Jurkat, Clone E6-1 (cell line): Measurements from ENCODE around the gene OR4S2. TPM values are rescaled to one million over a fixed set of nuclear protein-coding genes. Genes with fewer than 3 reads are reported as not detected.

Source experiments
- DNase-seq: peaks from one replicate; pipeline ENCODE4 v3.0.0-alpha.2; 2011; ENCODE audit warnings: low read depth, low spot score
- H3K4me3 ChIP-seq: 2 replicates; pipeline ENCODE4 v1.5.1; 2011; ENCODE audit warnings: mild to moderate bottlenecking, low read length, control low read depth, moderate library complexity
- polyA plus RNA-seq: library from polyadenylated mRNA; unstranded; fragments of >200 nt; gene quantifications from one replicate; pipeline ENCODE4 v1.2.1, GENCODE V29; 2012; ENCODE audit warnings: missing spikeins; ENCODE audit not compliant: insufficient read length, insufficient read depth

OR4S2 gene, protein sequence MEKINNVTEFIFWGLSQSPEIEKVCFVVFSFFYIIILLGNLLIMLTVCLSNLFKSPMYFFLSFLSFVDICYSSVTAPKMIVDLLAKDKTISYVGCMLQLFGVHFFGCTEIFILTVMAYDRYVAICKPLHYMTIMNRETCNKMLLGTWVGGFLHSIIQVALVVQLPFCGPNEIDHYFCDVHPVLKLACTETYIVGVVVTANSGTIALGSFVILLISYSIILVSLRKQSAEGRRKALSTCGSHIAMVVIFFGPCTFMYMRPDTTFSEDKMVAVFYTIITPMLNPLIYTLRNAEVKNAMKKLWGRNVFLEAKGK
- not detected for polyA plus RNA-seq

DNA sequence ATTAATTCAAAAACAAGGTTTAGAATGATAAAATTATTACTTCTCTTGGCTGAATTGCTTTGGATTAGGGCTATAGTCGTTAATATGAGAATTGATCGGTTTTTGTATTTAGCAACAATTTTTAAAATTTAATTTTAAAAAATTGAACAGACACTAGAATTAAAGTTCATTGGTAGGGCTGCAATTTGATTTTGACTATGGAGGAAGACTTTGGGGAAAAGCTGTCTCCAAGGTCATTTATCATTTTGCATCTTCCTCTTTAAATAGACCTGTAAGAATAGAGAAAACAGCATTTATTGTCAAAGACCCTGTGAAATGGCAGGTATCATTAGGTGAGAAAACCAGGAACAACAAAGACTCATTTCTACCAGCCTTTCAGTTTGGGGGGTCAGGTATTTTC is at the start of gene OR4S2:
OR4S2 (plus strand) TSS at position 301 of the 400 bp plus-strand sequence. CDS start 2,577 bp downstream, outside the sequence.
- DNase-seq = no peak
- H3K4me3 ChIP-seq = no peak within 1 kb of the TSS

DNA sequence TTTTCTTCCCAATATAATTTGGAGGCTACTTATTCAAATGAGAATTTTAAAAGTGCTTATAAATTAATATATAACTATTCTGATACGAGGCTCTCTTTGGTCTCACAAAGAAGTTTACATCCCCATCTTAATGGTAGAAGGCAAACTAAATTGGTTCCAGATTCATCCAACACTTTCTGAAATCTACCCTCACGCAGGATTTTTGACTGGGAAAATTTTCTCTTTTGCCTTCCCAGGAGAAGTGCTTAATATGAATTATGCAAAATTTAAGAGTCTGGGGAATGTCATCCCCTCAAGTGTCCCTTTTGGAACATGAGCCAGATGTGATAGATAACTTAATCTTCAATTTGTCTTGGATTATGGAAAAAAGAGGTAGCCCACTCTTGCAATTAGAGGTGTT is 40.6 kb upstream of the OR4S2 start, which contains the start of gene OR4C11:
OR4C11 (minus strand) TSS at position 101 of the 400 bp plus-strand sequence. CDS start 3,272 bp downstream, outside the sequence.
- no peak for DNase-seq
- H3K4me3 ChIP-seq = no peak within 1 kb of the TSS

DNA sequence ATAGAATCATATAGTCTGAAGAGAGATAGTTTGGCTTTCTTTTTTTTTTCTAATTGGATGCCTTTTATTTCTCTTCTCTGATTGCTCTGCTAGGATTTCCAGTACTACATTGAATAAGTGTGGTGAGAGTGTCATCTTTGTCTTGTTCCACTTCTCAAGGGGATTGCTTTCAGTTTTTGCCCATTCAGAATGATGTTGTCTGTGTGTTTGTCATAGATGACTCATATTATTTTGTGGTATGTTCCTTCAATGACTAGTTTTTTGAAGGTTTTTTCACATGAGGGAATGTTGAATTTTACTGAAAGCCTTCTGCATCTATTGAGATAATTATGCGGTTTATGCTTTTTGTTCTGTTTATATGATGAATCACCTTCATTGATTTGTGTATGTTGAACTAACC is 23.6 kb upstream of the OR4S2 start:
- no peak overlapping the region for H3K4me3 ChIP-seq
- no peak for DNase-seq

DNA sequence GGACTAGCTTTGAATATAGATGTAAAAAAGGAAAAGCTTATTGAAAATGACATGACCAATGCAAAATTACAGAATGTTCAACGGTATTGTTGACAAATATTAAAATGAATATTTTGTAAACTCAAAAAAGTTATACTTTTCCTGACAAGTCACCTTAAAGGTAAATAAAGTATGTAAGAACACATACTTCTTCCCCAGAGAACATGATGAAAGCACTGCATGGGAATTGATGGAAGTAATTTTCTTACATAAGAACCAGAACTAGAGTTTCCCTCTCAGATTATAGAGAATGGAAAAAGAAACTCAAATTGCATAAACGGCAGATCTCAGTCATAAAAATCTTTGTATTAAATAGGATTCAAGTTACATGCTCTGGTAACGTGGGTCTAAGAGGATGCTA is 13.3 kb upstream of the OR4S2 start, which contains the start of gene OR4P4:
OR4P4 (plus strand) TSS at position 301 of the 400 bp plus-strand sequence.
- DNase-seq = no peak
- no peak within 1 kb of the TSS for H3K4me3 ChIP-seq

DNA sequence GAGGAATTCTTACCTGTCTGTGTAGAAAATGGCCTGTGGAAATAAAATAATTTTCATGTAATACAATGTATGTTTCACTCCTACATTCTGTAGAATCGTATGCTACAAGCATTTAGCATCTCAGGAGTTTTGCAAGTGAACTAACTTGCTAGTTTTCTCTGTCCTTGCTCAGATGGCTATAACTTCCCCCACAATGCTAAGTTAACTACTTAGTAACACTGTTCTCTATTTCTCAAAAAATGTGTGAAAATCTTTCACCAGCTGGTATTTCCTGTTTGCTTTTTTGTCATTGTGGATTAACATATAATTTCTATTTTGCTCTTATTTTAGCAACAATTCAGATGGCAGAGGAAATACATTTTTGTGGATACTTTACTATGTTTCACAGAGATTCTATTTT is 4.4 kb downstream of the OR4S2 start:
- DNase-seq = no peak
- no peak overlapping the region for H3K4me3 ChIP-seq

DNA sequence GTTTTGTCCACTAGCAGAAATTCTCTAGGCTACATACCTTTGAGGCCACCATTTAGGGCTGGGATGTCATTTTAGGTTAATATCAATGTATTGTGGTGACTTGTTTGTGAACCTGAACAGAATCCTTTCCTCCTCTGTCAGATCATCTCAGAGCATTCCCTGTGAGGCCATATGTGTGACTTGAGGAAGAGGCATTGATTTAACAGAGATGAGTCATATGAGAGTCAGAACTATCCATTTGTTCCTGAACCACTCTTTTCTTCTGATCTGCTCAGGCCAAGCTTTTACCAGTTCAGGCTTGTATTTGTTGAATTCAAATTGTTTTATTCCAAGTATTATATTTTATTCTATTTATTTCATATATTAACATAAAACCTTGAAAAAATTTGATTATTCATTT is 7.0 kb downstream of the OR4S2 start:
- no peak overlapping the region for H3K4me3 ChIP-seq
- no peak for DNase-seq

DNA sequence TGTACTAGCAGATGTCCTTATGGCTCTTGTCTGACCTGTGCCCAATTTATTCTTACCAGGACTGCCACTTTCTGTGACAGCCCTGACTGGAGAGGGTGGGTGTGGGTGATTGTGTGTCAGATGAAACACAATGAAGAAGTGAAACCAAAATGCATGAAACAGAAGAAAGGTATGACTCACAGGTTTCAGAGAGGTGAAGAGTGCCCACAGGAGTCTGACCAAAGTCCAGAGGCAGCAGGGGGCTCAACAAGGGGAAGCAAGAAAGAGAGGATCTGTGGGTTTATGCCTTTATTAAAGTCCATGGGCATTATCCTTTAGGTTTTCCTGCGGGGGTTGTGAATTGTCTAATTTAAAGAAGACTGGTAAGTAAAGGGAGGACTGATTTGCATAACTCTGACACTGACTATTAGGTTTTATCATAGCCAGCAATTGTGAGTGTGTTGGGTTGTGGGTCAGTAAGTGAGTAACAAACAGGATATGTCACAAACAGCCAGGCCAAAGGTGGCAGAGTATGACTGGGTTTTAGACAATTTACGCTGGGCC is 10.0 kb downstream of the OR4S2 start:
- H3K4me3 ChIP-seq = no peak overlapping the region
- no peak for DNase-seq

DNA sequence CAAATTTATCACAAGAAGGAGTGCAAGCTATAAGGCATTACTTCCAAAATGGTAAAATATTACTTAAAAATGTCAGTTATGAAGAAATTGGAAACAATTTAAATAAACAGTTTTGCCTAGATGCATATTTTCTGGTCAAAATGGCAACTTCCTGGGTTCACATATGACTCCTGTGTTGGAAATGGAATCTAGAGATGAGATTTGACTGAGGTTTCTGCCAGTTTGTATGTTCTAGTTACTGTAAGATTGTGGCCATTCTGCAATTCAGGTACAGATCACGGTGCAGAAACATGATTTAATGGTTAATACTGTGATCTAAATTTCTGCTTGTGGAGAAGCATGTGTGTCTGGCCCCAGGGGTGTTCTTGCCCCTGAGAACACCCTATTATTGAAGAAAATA is 10.5 kb downstream of the OR4S2 start:
- no peak overlapping the region for H3K4me3 ChIP-seq
- DNase-seq = no peak

DNA sequence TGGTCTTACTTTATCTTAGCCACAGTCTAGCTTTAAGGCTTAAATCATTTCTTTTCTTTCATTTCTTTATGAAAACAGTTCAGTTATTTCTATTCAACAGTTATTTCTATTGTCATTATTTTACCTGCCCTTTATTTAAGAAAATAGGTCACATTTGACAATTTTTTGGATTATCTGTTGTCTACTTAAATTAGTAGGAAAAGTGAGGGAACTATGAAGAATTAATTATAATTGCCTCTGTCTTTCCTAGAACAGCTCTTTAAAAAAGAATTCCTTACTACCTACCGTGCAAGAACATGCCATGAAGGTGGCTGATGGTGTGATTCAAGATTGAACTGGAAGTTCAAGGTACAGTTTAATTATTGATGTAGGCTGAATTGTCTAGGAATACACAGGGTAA is 13.8 kb downstream of the OR4S2 start, which contains the start of gene OR4C6:
OR4C6 (plus strand) TSS at position 301 of the 400 bp plus-strand sequence. CDS start 2,966 bp downstream, outside the sequence.
- DNase-seq = no peak

DNA sequence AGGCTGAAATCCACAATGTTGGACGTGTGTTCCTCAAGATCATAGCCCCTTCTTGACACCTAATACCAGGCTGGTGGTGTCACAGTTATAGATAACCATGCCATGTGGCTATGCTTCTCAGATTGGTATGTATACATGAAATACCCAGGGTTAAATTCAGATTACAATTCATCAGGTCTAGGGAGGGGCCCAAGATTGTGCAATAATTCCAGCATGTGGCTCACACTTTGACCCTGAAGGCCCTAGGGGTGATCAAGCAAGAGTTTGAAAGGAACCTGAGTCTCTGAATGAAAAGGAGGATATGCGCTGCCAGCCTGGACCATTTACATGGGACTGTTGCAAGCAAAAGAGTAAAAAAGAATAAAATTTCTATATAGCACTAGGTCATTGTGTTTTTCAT is 21.2 kb downstream of the OR4S2 start:
- H3K4me3 ChIP-seq = no peak overlapping the region
- no peak for DNase-seq

More for the DNA sequence above, 13.8 kb downstream of the OR4S2 start, which contains the start of gene OR4C6:
- no peak within 1 kb of the TSS for H3K4me3 ChIP-seq

DNA sequence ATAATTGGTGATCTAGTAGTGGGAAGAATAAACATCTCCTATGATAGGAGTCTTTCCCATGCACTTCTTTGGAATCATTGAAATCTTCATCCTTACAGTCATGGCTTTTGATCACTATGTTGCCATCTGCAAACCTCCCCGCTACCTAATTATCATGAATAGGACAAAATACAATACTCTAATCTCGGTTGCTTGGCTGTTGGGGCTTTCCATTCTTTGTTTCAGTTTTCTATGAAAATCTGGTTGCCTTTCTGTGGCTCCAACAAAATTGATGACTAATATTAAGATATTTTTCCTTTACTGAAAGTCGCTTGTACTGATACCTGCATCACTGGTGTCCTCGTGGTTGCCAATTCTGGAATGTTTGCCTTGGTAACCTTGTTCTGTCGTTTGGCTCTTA is 25.7 kb downstream of the OR4S2 start:
- H3K4me3 ChIP-seq = no peak overlapping the region
- DNase-seq = no peak

DNA sequence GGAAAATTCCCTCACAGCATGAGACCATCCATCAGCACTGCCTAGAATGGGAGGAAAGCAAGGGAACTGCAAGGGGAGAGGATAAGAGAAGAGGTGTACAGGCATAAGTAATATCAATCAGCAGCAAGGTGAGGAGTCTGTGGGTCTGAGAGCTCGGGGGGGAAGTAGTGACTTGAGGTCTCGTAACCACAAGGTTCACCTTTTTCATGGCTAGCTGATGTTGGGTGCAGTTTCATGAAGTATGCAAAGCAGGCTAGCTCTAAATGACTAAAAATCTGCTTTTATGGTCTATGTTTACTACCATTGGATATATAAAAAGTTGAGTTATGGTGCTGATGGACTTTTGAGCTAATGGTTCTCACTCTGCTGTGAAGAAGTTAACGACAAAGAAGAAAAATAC is 49.7 kb downstream of the OR4S2 start:
- DNase-seq = no peak
- no peak overlapping the region for H3K4me3 ChIP-seq

DNA sequence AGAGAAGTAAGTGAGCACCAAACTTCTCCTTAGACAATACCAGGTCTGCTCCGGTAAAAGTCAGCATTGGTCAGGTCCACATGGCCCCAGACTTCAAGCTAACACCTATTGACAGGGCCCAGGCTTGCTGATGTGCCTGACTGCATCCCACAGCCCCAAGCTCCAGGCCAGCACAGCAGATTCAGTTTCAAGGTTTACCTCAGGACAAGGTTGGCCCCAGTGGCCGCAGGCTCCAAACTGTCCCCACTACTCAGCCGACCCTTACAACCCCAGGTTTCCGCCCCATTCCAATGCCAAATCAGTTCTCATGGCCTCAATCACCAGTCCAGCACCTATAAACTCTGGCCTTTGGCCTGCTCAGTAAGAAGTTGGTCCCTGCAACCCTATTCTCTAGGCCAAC is 53.3 kb downstream of the OR4S2 start:
- no peak for DNase-seq
- H3K4me3 ChIP-seq = no peak overlapping the region
